AG09319 (cell line): ENCODE measurements around the gene MYOZ3.

Experiments used
- DNase-seq: peaks from one replicate; pipeline ENCODE4 v3.0.0-alpha.2; 2010; ENCODE audit warnings: low read depth; ENCODE audit errors: extremely low read depth
- CTCF ChIP-seq: IDR thresholded peaks from 2 replicates; pipeline ENCODE4 v1.5.1; 2011; ENCODE audit warnings: low read depth, mild to moderate bottlenecking, inconsistent platforms, low read length, moderate library complexity

The MYOZ3 gene

GRCh38 chr5:150700594-150701377, 39.7 kb downstream of the MYOZ3 start, which contains the start of gene RBM22:
Gene RBM22, minus strand, starts transcription at chr5:150701062. Its CDS starts 77 bp downstream, at chr5:150700985.
- peak; percentile 59 for DNase-seq
- TF ChIP-seq CTCF: peak; percentile 69

- no peak for TF ChIP-seq CTCF
- no peak for DNase-seq
Observed at GRCh38 chr5:150703762-150704161, 42.7 kb downstream of the MYOZ3 start.

GRCh38 chr5:150706776-150707390, 45.8 kb downstream of the MYOZ3 start:
- no peak for DNase-seq
- TF ChIP-seq CTCF: no peak

GRCh38 chr5:150710165-150710564, 49.1 kb downstream of the MYOZ3 start:
- peak; percentile 27 for TF ChIP-seq CTCF
- DNase-seq: no peak

GRCh38 chr5:150723845-150724244, 62.8 kb downstream of the MYOZ3 start:
- TF ChIP-seq CTCF: no peak
- no peak for DNase-seq
